Breast epithelium (tissue), 4 donors: ENCODE results near the gene CHN1. TPM values are rescaled to one million over a fixed set of nuclear protein-coding genes. Genes with fewer than 3 reads are reported as not detected.

Source experiments
- DNase-seq, 2 donors: peaks; one replicate each; pipeline ENCODE4 v3.0.0-alpha.2; 2019; ENCODE audit warnings: low spot score in 2 of 2
- H3K27ac ChIP-seq, 2 donors: fragments of 200-600 bp; sonication (generic) in 1 of 2; one replicate each; pipeline ENCODE4 v1.5.1; 2016 to 2019; ENCODE audit warnings: mild to moderate bottlenecking in 1 of 2
- H3K27me3 ChIP-seq, 2 donors: fragments of 200-600 bp; sonication (generic) in 1 of 2; one replicate each; pipeline versions ENCODE4 v1.5.1 to v1.6.0; 2017 to 2019; ENCODE audit warnings: control low read depth in 1 of 2, mild to moderate bottlenecking in 1 of 2
- H3K36me3 ChIP-seq: fragments of 200-600 bp; one replicate; pipeline ENCODE4 v1.5.1; 2019
- H3K4me1 ChIP-seq, 2 donors: fragments of 200-600 bp; sonication (generic); one replicate each; pipeline ENCODE4 v1.5.1; 2016 to 2019; ENCODE audit warnings: control low read depth in 1 of 2
- H3K4me3 ChIP-seq, 3 donors: fragments of 200-600 bp; sonication (generic); 1 replicate in 2 of 3; 2 replicates in 1 of 3; pipeline ENCODE4 v1.5.1; 2016 to 2019; ENCODE audit warnings: mild to moderate bottlenecking in 3 of 3, moderate library complexity in 2 of 3
- H3K9me3 ChIP-seq, 2 donors: fragments of 200-600 bp; sonication (generic) in 1 of 2; one replicate each; pipeline ENCODE4 v1.5.1; 2016 to 2019; ENCODE audit warnings: control low read depth in 1 of 2
- CTCF ChIP-seq, 3 donors: fragments of 450-650 bp; IDR thresholded peaks; one replicate each; pipeline ENCODE4 v1.5.1; 2016 to 2017; ENCODE audit warnings: antibody characterized with exemption in 3 of 3, mild to moderate bottlenecking in 3 of 3, moderate library complexity in 3 of 3
- POLR2A ChIP-seq: fragments of 450-650 bp; IDR thresholded peaks from one replicate; pipeline ENCODE4 v1.6.1; 2016; ENCODE audit warnings: antibody characterized with exemption, mild to moderate bottlenecking, moderate library complexity
- POLR2AphosphoS5 ChIP-seq, 3 donors: sonication (generic); formaldehyde crosslinking; IDR thresholded peaks; one replicate each; pipeline ENCODE4 v1.6.1; 2017; ENCODE audit warnings: antibody characterized with exemption in 3 of 3
- intact Hi-C: fragments of 100-400 bp; cut with DNase I; formaldehyde crosslinking; loops from one replicate; pipeline ENCODE4 v1.15.1; 2023; ENCODE audit warnings: low total_unique reads
- total RNA-seq, 3 donors: library from RNA; depleted of rRNA; stranded (reverse); fragments of >200 nt; gene quantifications; one replicate each; pipeline ENCODE4 v1.1.0, GENCODE V29; 2016

CHN1 gene
- total RNA-seq, 3 donors from 2014 or later = 9.8 to 14.7 (median 13.4) TPM

DNA sequence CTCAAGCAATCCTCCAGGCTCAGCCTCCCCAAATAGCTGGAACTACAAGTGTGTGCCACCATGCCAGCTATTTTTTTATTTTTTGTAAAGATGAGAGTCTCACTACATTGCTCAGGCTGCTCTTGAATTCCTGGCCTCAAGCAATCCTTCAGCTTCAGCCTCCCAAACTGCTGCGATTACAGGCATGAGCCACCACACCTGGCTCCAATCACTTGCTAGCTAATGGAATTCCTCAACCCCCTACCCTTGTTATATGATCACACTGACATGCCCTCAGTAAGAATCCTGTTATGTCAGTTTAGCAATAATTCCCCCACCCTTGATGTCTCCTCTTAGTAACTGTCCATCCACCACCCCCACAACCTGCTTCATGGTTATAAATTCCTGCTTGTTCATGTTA, 12.3 kb downstream of the CHN1 start:
- Histone ChIP-seq H3K9me3 (no peaks in the 10 kb centered on the region), H3K27me3 (no peaks in the 10 kb centered on the region), H3K4me3 (no peak overlapping the region), H3K4me1 (no peaks in the 10 kb centered on the region), H3K27ac (no peak overlapping the region), H3K36me3 (no peaks in the 10 kb centered on the region)
- intact Hi-C loops = no loop called here
- TF ChIP-seq POLR2AphosphoS5 (IDR thresholded peaks at IDR 0.05) (no peak), CTCF (IDR thresholded peaks at IDR 0.05) (no peak), POLR2A (no peak)
- no peak for DNase-seq

- TF ChIP-seq CTCF (IDR thresholded peaks at IDR 0.05) (peak in 2 of 3 donors; percentile 35 to 39), POLR2A (no peak), POLR2AphosphoS5 (IDR thresholded peaks at IDR 0.05) (no peak)
- Histone ChIP-seq H3K4me3 (no peak overlapping the region), H3K27me3 (no peaks in the 10 kb centered on the region), H3K9me3 (no peaks in the 10 kb centered on the region), H3K4me1 (no peaks in the 10 kb centered on the region), H3K27ac (no peak overlapping the region), H3K36me3 (no peaks in the 10 kb centered on the region)
- intact Hi-C loops = loop anchor here (10.0 kb wide), 1 partner anchor 221 kb away; the partner anchor contains the start of gene CHRNA1
- no peak for DNase-seq
Measured at GRCh38 chr2:174985614-174986013, 19.6 kb downstream of the CHN1 start.

GRCh38 chr2:174984561-174984960, 20.6 kb downstream of the CHN1 start:
- intact Hi-C loops = loop anchor here (10.0 kb wide), 1 partner anchor 220 kb away; the partner anchor contains the start of gene CHRNA1
- no peak for TF ChIP-seq POLR2AphosphoS5 (IDR thresholded peaks at IDR 0.05)
- no peak for TF ChIP-seq CTCF (IDR thresholded peaks at IDR 0.05)
- no peak for TF ChIP-seq POLR2A
- DNase-seq = no peak
- no peak overlapping the region for H3K27ac ChIP-seq
- no peaks in the 10 kb centered on the region for H3K4me1 ChIP-seq
- no peaks in the 10 kb centered on the region for H3K9me3 ChIP-seq
- H3K36me3 ChIP-seq = no peaks in the 10 kb centered on the region
- H3K27me3 ChIP-seq = no peaks in the 10 kb centered on the region
- H3K4me3 ChIP-seq = no peak overlapping the region

GRCh38 chr2:174981331-174981730, 23.9 kb downstream of the CHN1 start:
- Histone ChIP-seq H3K27me3 (no peaks in the 10 kb centered on the region), H3K4me1 (no peaks in the 10 kb centered on the region), H3K36me3 (no peaks in the 10 kb centered on the region), H3K9me3 (no peaks in the 10 kb centered on the region), H3K27ac (no peak overlapping the region), H3K4me3 (no peak overlapping the region)
- no peak for DNase-seq
- intact Hi-C loops = loop anchor here (10.0 kb wide), 1 partner anchor 217 kb away; the partner anchor contains the start of gene CHRNA1
- TF ChIP-seq CTCF (IDR thresholded peaks at IDR 0.05) = no peak
- TF ChIP-seq POLR2A = no peak
- no peak for TF ChIP-seq POLR2AphosphoS5 (IDR thresholded peaks at IDR 0.05)

DNA sequence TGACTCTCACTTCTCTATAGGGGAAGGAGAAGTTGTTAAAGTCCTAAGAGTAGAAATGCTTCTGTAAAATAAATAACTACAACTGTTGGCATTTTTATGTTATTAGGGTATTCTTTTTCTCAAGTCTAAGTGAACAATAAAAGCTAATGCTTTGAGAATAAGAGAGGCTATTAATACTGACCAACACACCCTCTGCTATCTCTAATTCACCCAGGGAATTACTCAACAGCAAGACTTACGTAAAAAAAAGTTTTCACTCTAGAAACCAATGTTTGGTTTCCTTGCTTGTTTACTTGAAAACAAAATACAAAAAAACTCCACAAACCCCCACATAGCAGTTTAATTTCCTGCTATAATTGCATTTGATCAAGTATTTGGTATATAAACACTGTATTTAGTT, 25.2 kb downstream of the CHN1 start:
- intact Hi-C loops = loop anchor here (10.0 kb wide), 1 partner anchor 215 kb away; the partner anchor contains the start of gene CHRNA1

More for the DNA sequence above, 25.2 kb downstream of the CHN1 start:
- Histone ChIP-seq H3K4me3 (no peak overlapping the region), H3K27ac (no peak overlapping the region), H3K4me1 (no peaks in the 10 kb centered on the region), H3K9me3 (no peaks in the 10 kb centered on the region), H3K27me3 (no peaks in the 10 kb centered on the region), H3K36me3 (no peaks in the 10 kb centered on the region)
- TF ChIP-seq POLR2AphosphoS5 (IDR thresholded peaks at IDR 0.05) (no peak), CTCF (IDR thresholded peaks at IDR 0.05) (no peak), POLR2A (no peak)
- DNase-seq = no peak
